Heart left ventricle (tissue), 16 donors: ENCODE data around the gene FMN2. TPM values are rescaled to one million over a fixed set of nuclear protein-coding genes. Genes with fewer than 3 reads are reported as not detected.

ENCODE experiments used
- ATAC-seq, 4 donors: fragments of 200-7000 bp; cut with Tn5 transposase; one replicate each; pipeline ENCODE4 v1.9.1; 2020 to 2022; ENCODE audit warnings: moderate library complexity in 4 of 4, mild to moderate bottlenecking in 3 of 4, moderate number of reproducible peaks in 1 of 4
- DNase-seq, 5 donors: peaks; one replicate each; pipeline ENCODE4 v3.0.0-alpha.2; 2020
- H3K27ac ChIP-seq, 12 donors: fragments of 200-600 bp; sonication (generic) in 4 of 12; one replicate each; pipeline versions ENCODE4 v1.5.0 to v1.8.0; 2016 to 2022; ENCODE audit warnings: mild to moderate bottlenecking in 2 of 12
- H3K27me3 ChIP-seq, 9 donors: fragments of 200-600 bp; sonication (generic) in 2 of 9; one replicate each; pipeline versions ENCODE4 v1.5.1 to v1.8.0; 2016 to 2022; ENCODE audit warnings: mild to moderate bottlenecking in 3 of 9
- H3K36me3 ChIP-seq, 9 donors: fragments of 200-600 bp; sonication (generic) in 2 of 9; one replicate each; pipeline versions ENCODE4 v1.5.0 to v1.8.0; 2018 to 2022; ENCODE audit warnings: mild to moderate bottlenecking in 2 of 9
- H3K4me1 ChIP-seq, 12 donors: fragments of 200-600 bp; sonication (generic) in 4 of 12; one replicate each; pipeline versions ENCODE4 v1.5.0 to v1.8.0; 2016 to 2022; ENCODE audit warnings: mild to moderate bottlenecking in 3 of 12
- H3K4me3 ChIP-seq, 12 donors: fragments of 200-600 bp; sonication (generic) in 4 of 12; one replicate each; pipeline versions ENCODE4 v1.5.0 to v1.8.0; 2017 to 2022; ENCODE audit warnings: mild to moderate bottlenecking in 9 of 12, moderate library complexity in 4 of 12
- H3K9me3 ChIP-seq, 12 donors: fragments of 200-600 bp; sonication (generic) in 4 of 12; one replicate each; pipeline versions ENCODE4 v1.5.0 to v1.8.0; 2016 to 2022; ENCODE audit warnings: mild to moderate bottlenecking in 1 of 12
- CTCF ChIP-seq, 12 donors: fragments of 200-600 bp; sonication (generic) in 4 of 12; IDR thresholded peaks; one replicate each; pipeline versions ENCODE4 v1.5.0 to v1.8.0; 2018 to 2022; ENCODE audit warnings: antibody characterized with exemption in 12 of 12, mild to moderate bottlenecking in 5 of 12
- POLR2A ChIP-seq, 2 donors: fragments of 450-650 bp; IDR thresholded peaks; one replicate each; pipeline ENCODE4 v1.6.1; 2017; ENCODE audit warnings: antibody characterized with exemption in 2 of 2, mild to moderate bottlenecking in 2 of 2, moderate library complexity in 2 of 2
- WGBS, 4 donors: extraction: QIAGEN DNeasy Blood & Tissue Kit in 2 of 4; methylation state at CpG; one replicate each; pipeline versions ENCODE4 v1.1.5 to v1.1.7; 2013 to 2018; 5-methylcytosine and 5-hydroxymethylcytosine counted together
- intact Hi-C, 10 donors: fragments of 100-400 bp; cut with DNase I; formaldehyde crosslinking; loops; one replicate each; pipeline versions ENCODE4 v1.11.1 to v1.14.2; 2022
- polyA plus RNA-seq, 2 donors: library from polyadenylated mRNA; stranded (reverse); fragments of 200-250 nt; gene quantifications; one replicate each; pipeline ENCODE4 v1.2.3, GENCODE V29; 2013
- total RNA-seq, 9 donors: library from RNA; depleted of rRNA in 2 of 9; stranded (reverse); fragments of >200 nt in 2 of 9; fragmentation: NEBNext Ultra II Directional in 3 of 9; extraction: Animal tissue kit (Norgen Biotek cat#: 25700) in 3 of 9; gene quantifications; one replicate each; pipeline versions ENCODE4 v1.1.0 to v1.2.4, GENCODE V29; 2016 to 2023
- donor health status: ischemic (EF 13 %, LVEDD 7.1; RV severe dilation, severe dysfunction).
- donor health status: healthy with polysubstance abuse.
- donor health status: DM: no; HTN: yes; CAD: no.
- donor health status: DM: no; HTN: no; CAD: no.
- donor health status: ischemic (EF 25% LVEDD 6.9; RV normal size, moderate dysfunction).
- donor health status: ischemic (EF 25% LVEDD 5.7; RV mildly dilated, moderate dysfunction).
- donor health status: healthy.
- donor health status: DM: yes; HTN: yes; CAD: no.
- donor health status: ischemic (EF 35%, LVEDD 5.7; RV mildly dilated, moderate dysfunction).
- donor health status: nonischemic (EF 11% LVEDD 7.7; RV severe dilation, severe dysfunction).
- donor health status: DM: yes; HTN: yes; CAD: no.
- donor health status: PGD.
- donor health status: ischemic (EF 29% LVEDD 5.4; RV normal size, mild dysfunction).
- donor health status: nonischemic (EF 23%, LVEDD 6.1; RV moderate dilation, normal function).

The FMN2 gene
- total and polyA plus RNA-seq, 11 donors: 0.11 to 1.9 (median 0.31) TPM; not detected in 8

- H3K27me3 ChIP-seq: no peaks in the 10 kb centered on the region
- intact Hi-C loops: no loop called here
- TF ChIP-seq POLR2A (IDR thresholded peaks at IDR 0.05) (no peak), CTCF (IDR thresholded peaks at IDR 0.05) (no peak)
- 66 to 77% (median 69%) methylated on average over 3 of the region's 3 CpGs for WGBS, 4 donors
- no peak overlapping the region for H3K27ac ChIP-seq
- no peak for ATAC-seq
- no peaks in the 10 kb centered on the region for H3K9me3 ChIP-seq
- DNase-seq: no peak
- no peak overlapping the region for H3K4me3 ChIP-seq
- H3K4me1 ChIP-seq: no peaks in the 10 kb centered on the region
- H3K36me3 ChIP-seq: no peaks in the 10 kb centered on the region
Measured at GRCh38 chr1:240508201-240508600, 416.5 kb downstream of the FMN2 start.

GRCh38 chr1:240508950-240509349, 417.3 kb downstream of the FMN2 start:
- H3K9me3 ChIP-seq: no peaks in the 10 kb centered on the region
- ATAC-seq (no peak), DNase-seq (no peak)
- 70 to 77% (median 73%) methylated on average over 2 of the region's 2 CpGs for WGBS, 4 donors
- H3K27me3 ChIP-seq: no peaks in the 10 kb centered on the region
- no peak for TF ChIP-seq CTCF (IDR thresholded peaks at IDR 0.05)
- TF ChIP-seq POLR2A (IDR thresholded peaks at IDR 0.05): no peak
- no peak overlapping the region for H3K27ac ChIP-seq
- H3K36me3 ChIP-seq: no peaks in the 10 kb centered on the region
- no peak overlapping the region for H3K4me3 ChIP-seq
- intact Hi-C loops: no loop called here
- H3K4me1 ChIP-seq: no peaks in the 10 kb centered on the region

- H3K36me3 ChIP-seq: no peaks in the 10 kb centered on the region
- no peak overlapping the region for H3K4me3 ChIP-seq
- intact Hi-C loops: no loop called here
- TF ChIP-seq POLR2A (IDR thresholded peaks at IDR 0.05) (no peak), CTCF (IDR thresholded peaks at IDR 0.05) (no peak)
- H3K9me3 ChIP-seq: no peaks in the 10 kb centered on the region
- DNase-seq: no peak
- H3K4me1 ChIP-seq: no peaks in the 10 kb centered on the region
- no peak for ATAC-seq
- H3K27me3 ChIP-seq: no peaks in the 10 kb centered on the region
- H3K27ac ChIP-seq: no peak overlapping the region
Measured at GRCh38 chr1:240511789-240512188, 420.1 kb downstream of the FMN2 start.

GRCh38 chr1:240515505-240515904, 423.8 kb downstream of the FMN2 start:
- WGBS, 4 donors: 51 to 58% (median 54%) methylated on average over 1 of the region's 1 CpG
- ATAC-seq (no peak), DNase-seq (no peak)
- TF ChIP-seq POLR2A (IDR thresholded peaks at IDR 0.05) (no peak), CTCF (IDR thresholded peaks at IDR 0.05) (no peak)
- H3K4me1 ChIP-seq: no peaks in the 10 kb centered on the region
- H3K27ac ChIP-seq: no peak overlapping the region
- no peaks in the 10 kb centered on the region for H3K27me3 ChIP-seq
- intact Hi-C loops: no loop called here
- no peaks in the 10 kb centered on the region for H3K36me3 ChIP-seq
- no peaks in the 10 kb centered on the region for H3K9me3 ChIP-seq
- no peak overlapping the region for H3K4me3 ChIP-seq
